HL-60 (cell line): Measurements from ENCODE around the gene NFKBIB.

ENCODE experiments used
- POLR2AphosphoS5 ChIP-seq: IDR thresholded peaks from 2 replicates; pipeline ENCODE4 v1.6.1; 2012; ENCODE audit warnings: low read depth
- TF ChIP-seq, protein P1 (sequence below): IDR thresholded peaks from one replicate; pipeline ENCODE4 v1.5.1; 2011; ENCODE audit warnings: low read length, control low read depth, inconsistent platforms; ENCODE audit not compliant: insufficient read depth

- TF ChIP-seq, protein P1, sequence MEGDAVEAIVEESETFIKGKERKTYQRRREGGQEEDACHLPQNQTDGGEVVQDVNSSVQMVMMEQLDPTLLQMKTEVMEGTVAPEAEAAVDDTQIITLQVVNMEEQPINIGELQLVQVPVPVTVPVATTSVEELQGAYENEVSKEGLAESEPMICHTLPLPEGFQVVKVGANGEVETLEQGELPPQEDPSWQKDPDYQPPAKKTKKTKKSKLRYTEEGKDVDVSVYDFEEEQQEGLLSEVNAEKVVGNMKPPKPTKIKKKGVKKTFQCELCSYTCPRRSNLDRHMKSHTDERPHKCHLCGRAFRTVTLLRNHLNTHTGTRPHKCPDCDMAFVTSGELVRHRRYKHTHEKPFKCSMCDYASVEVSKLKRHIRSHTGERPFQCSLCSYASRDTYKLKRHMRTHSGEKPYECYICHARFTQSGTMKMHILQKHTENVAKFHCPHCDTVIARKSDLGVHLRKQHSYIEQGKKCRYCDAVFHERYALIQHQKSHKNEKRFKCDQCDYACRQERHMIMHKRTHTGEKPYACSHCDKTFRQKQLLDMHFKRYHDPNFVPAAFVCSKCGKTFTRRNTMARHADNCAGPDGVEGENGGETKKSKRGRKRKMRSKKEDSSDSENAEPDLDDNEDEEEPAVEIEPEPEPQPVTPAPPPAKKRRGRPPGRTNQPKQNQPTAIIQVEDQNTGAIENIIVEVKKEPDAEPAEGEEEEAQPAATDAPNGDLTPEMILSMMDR, result no peak
- TF ChIP-seq POLR2AphosphoS5, result no peak
These were observed 58.5 kb downstream of the NFKBIB start for GRCh38 chr19:38958301-38958700.
